Measurements from ENCODE around the gene INPP4B. TPM values are rescaled to one million over a fixed set of nuclear protein-coding genes. Genes with fewer than 3 reads are reported as not detected.
A peak's percentile ranks its signal among the peaks of the same experiment; 100 is the strongest.

Gene INPP4B
- total RNA-seq, 1 experiment from 2014 or later, result 17.6 TPM

DNA sequence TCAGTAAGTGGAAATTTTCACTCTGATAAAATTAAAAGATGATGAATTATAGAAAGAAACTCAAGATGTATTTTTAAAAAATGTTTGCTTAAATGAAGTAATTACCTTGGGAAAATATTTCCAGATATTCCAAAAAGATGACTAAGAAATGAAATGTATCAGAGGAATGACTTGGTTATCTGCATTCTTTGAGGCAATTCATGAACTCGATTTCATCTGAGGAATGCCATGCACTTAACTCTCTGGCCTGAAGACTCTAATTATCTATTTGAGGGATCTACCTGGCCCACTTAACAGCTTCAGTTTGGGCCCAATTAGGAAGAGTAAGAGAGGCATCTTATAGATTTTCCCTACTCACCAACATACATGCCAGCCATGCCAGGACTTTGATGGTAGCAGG, 182.3 kb downstream of the INPP4B start:
- TF ChIP-seq, protein P1, sequence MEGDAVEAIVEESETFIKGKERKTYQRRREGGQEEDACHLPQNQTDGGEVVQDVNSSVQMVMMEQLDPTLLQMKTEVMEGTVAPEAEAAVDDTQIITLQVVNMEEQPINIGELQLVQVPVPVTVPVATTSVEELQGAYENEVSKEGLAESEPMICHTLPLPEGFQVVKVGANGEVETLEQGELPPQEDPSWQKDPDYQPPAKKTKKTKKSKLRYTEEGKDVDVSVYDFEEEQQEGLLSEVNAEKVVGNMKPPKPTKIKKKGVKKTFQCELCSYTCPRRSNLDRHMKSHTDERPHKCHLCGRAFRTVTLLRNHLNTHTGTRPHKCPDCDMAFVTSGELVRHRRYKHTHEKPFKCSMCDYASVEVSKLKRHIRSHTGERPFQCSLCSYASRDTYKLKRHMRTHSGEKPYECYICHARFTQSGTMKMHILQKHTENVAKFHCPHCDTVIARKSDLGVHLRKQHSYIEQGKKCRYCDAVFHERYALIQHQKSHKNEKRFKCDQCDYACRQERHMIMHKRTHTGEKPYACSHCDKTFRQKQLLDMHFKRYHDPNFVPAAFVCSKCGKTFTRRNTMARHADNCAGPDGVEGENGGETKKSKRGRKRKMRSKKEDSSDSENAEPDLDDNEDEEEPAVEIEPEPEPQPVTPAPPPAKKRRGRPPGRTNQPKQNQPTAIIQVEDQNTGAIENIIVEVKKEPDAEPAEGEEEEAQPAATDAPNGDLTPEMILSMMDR (IDR thresholded peaks at IDR 0.05; ENCODE audit: unreplicated experiment), result no peak
- BruUV-seq (replicated peaks), result no TSS peak
- Mint-ChIP-seq H3K36me3 (ENCODE audit: insufficient read depth, unreplicated experiment) (peaks cover 4% of the 10 kb centered on the region), H3K9me3 (ENCODE audit: unreplicated experiment) (peaks cover 8% of the 10 kb centered on the region), H3K4me1 (ENCODE audit: insufficient read depth, unreplicated experiment) (no peaks in the 10 kb centered on the region), H3K27me3 (ENCODE audit: insufficient read depth, unreplicated experiment) (no peaks in the 10 kb centered on the region), H3K4me3 (ENCODE audit: unreplicated experiment) (no peak overlapping the region), H3K27ac (ENCODE audit: low read depth, unreplicated experiment) (no peak overlapping the region)
- ChIA-PET CTCF (interaction anchor here (0.5 kb wide), 1 partner anchor 271 kb away, joined by 3 read pairs; no protein-coding TSS in a partner anchor), POLR2A (no interaction called here)
- DNase-seq (ENCODE audit: unreplicated experiment), result no peak
- intact Hi-C loops (cut with micrococcal nuclease), result no loop called here

- TF ChIP-seq, protein P1 (IDR thresholded peaks at IDR 0.05; ENCODE audit: unreplicated experiment), result no peak
- H3K4me1 Mint-ChIP-seq (ENCODE audit: insufficient read depth, unreplicated experiment), result no peaks in the 10 kb centered on the region
These were observed 185.4 kb downstream of the INPP4B start for GRCh38 chr4:142660728-142661127.

GRCh38 chr4:142656178-142656577, 189.9 kb downstream of the INPP4B start:
- DNase-seq (ENCODE audit: unreplicated experiment), result peak; percentile 46
- CTCF ChIA-PET, result no interaction called here
- no peaks in the 10 kb centered on the region for H3K4me1 Mint-ChIP-seq (ENCODE audit: insufficient read depth, unreplicated experiment)
- H3K27me3 Mint-ChIP-seq (ENCODE audit: insufficient read depth, unreplicated experiment), result no peaks in the 10 kb centered on the region
- intact Hi-C loops (cut with micrococcal nuclease), result no loop called here
- no peak overlapping the region for H3K27ac Mint-ChIP-seq (ENCODE audit: low read depth, unreplicated experiment)
- POLR2A ChIA-PET, result no interaction called here
- no TSS peak for BruUV-seq (replicated peaks)
- TF ChIP-seq, protein P1 (IDR thresholded peaks at IDR 0.05; ENCODE audit: unreplicated experiment), result no peak
- H3K36me3 Mint-ChIP-seq (ENCODE audit: insufficient read depth, unreplicated experiment), result no peaks in the 10 kb centered on the region
- peaks cover 24% of the 10 kb centered on the region for H3K9me3 Mint-ChIP-seq (ENCODE audit: unreplicated experiment)
- H3K4me3 Mint-ChIP-seq (ENCODE audit: unreplicated experiment), result no peak overlapping the region

More at GRCh38 chr4:142660728-142661127, 185.4 kb downstream of the INPP4B start:
- BruUV-seq (replicated peaks), result no TSS peak
- no peak for DNase-seq (ENCODE audit: unreplicated experiment)
- no peaks in the 10 kb centered on the region for H3K27me3 Mint-ChIP-seq (ENCODE audit: insufficient read depth, unreplicated experiment)
- no peak overlapping the region for H3K4me3 Mint-ChIP-seq (ENCODE audit: unreplicated experiment)
- H3K27ac Mint-ChIP-seq (ENCODE audit: low read depth, unreplicated experiment), result no peak overlapping the region
- ChIA-PET CTCF (no interaction called here), POLR2A (no interaction called here)
- intact Hi-C loops (cut with micrococcal nuclease), result no loop called here
- H3K36me3 Mint-ChIP-seq (ENCODE audit: insufficient read depth, unreplicated experiment), result peaks cover 4% of the 10 kb centered on the region
- no peaks in the 10 kb centered on the region for H3K9me3 Mint-ChIP-seq (ENCODE audit: unreplicated experiment)

DNA sequence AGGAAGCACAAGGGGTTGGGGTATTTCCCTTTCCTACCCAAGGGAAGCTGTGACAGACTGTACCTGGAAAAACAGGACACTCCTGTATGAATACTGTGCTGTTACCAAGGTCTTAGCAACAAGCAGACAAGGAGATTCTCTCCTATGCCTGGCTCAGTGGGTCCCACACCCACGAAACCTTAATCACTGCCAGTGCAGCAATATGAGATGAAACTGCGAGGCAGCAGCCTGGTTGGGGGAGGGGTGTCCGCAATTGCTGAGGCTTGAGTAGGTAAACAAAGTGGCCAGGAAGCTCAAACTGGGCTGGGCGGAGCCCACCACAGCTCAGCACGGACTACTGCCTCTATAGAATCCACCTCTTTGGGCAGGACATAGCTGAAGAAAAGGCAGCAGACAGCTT, 197.7 kb downstream of the INPP4B start:
- no peak overlapping the region for H3K4me3 Mint-ChIP-seq (ENCODE audit: unreplicated experiment)

More for the DNA sequence above, 197.7 kb downstream of the INPP4B start:
- H3K4me1 Mint-ChIP-seq (ENCODE audit: insufficient read depth, unreplicated experiment), result no peaks in the 10 kb centered on the region
- intact Hi-C loops (cut with micrococcal nuclease), result no loop called here
- ChIA-PET CTCF (interaction anchor here (0.6 kb wide), 1 partner anchor 38 kb away, joined by 3 read pairs; no protein-coding TSS in a partner anchor), POLR2A (no interaction called here)
- H3K27ac Mint-ChIP-seq (ENCODE audit: low read depth, unreplicated experiment), result no peak overlapping the region
- H3K9me3 Mint-ChIP-seq (ENCODE audit: unreplicated experiment), result peaks cover 36% of the 10 kb centered on the region
- no peak for DNase-seq (ENCODE audit: unreplicated experiment)
- H3K27me3 Mint-ChIP-seq (ENCODE audit: insufficient read depth, unreplicated experiment), result no peaks in the 10 kb centered on the region
- no TSS peak for BruUV-seq (replicated peaks)
- H3K36me3 Mint-ChIP-seq (ENCODE audit: insufficient read depth, unreplicated experiment), result no peaks in the 10 kb centered on the region
- TF ChIP-seq, protein P1 (IDR thresholded peaks at IDR 0.05; ENCODE audit: unreplicated experiment), result no peak
